HL-60 (cell line): ENCODE results near the gene SORT1.

ENCODE experiments used
- DNase-seq, 2 experiments: peaks; one replicate each; pipeline ENCODE4 v3.0.0-alpha.2; 2010 to 2020; ENCODE audit warnings: low read depth in 1 of 2, low spot score in 1 of 2
- H3K27ac ChIP-seq: fragments of 250-450 bp; sonication (Bioruptor Pico); replicated peaks from 2 replicates; pipeline ENCODE4 v1.5.1; 2020; ENCODE audit warnings: mild to moderate bottlenecking, moderate library complexity
- H3K27me3 ChIP-seq: fragments of 250-450 bp; sonication (Bioruptor Pico); 2 replicates; pipeline ENCODE4 v1.5.1; 2021; ENCODE audit warnings: mild to moderate bottlenecking, moderate library complexity; ENCODE audit not compliant: insufficient read depth, poor library complexity, severe bottlenecking
- H3K4me3 ChIP-seq: replicated peaks from 2 replicates; pipeline ENCODE4 v1.5.1; 2011; ENCODE audit warnings: mild to moderate bottlenecking, control low read depth, low read length; ENCODE audit not compliant: insufficient read depth
- CTCF ChIP-seq: IDR thresholded peaks from one replicate; pipeline ENCODE4 v1.5.1; 2011; ENCODE audit warnings: low read length, control low read depth, inconsistent platforms; ENCODE audit not compliant: insufficient read depth
- GABPA ChIP-seq: IDR thresholded peaks from 2 replicates; pipeline ENCODE4 v1.6.1; 2012; ENCODE audit warnings: low read depth
- POLR2AphosphoS5 ChIP-seq: IDR thresholded peaks from 2 replicates; pipeline ENCODE4 v1.6.1; 2012; ENCODE audit warnings: low read depth
- REST ChIP-seq: IDR thresholded peaks from 2 replicates; pipeline ENCODE4 v1.6.1; 2012; ENCODE audit warnings: low read depth; ENCODE audit not compliant: insufficient replicate concordance
- SPI1 ChIP-seq: IDR thresholded peaks from 2 replicates; pipeline ENCODE4 v1.6.1; 2012; ENCODE audit warnings: low read depth, mild to moderate bottlenecking, borderline replicate concordance

Gene SORT1

GRCh38 chr1:109368464-109368863 lies 29.3 kb downstream of the SORT1 start:
- no peak for DNase-seq
- H3K27ac ChIP-seq: no peak overlapping the region
- TF ChIP-seq REST: no peak
- TF ChIP-seq GABPA: no peak
- no peak for TF ChIP-seq SPI1
- TF ChIP-seq CTCF: no peak
- TF ChIP-seq POLR2AphosphoS5: no peak

GRCh38 chr1:109367626-109368025 lies 30.1 kb downstream of the SORT1 start:
- Histone ChIP-seq H3K4me3 (no peak overlapping the region), H3K27ac (no peak overlapping the region)

More at GRCh38 chr1:109368464-109368863, 29.3 kb downstream of the SORT1 start:
- Histone ChIP-seq H3K27me3 (peaks cover 5% of the 10 kb centered on the region), H3K4me3 (no peak overlapping the region)

More at GRCh38 chr1:109367626-109368025, 30.1 kb downstream of the SORT1 start:
- DNase-seq: no peak
- H3K27me3 ChIP-seq: peaks cover 5% of the 10 kb centered on the region
- no peak for TF ChIP-seq CTCF
- no peak for TF ChIP-seq POLR2AphosphoS5
- no peak for TF ChIP-seq GABPA
- TF ChIP-seq SPI1: no peak
- TF ChIP-seq REST: no peak
